ENCODE measurements around the gene C16orf90. TPM values are rescaled to one million over a fixed set of nuclear protein-coding genes. Genes with fewer than 3 reads are reported as not detected.

C16orf90 gene
- total and polyA plus RNA-seq, 2 donors (not counting 1 experiment from before 2014, with no cell fraction given): not detected

DNA sequence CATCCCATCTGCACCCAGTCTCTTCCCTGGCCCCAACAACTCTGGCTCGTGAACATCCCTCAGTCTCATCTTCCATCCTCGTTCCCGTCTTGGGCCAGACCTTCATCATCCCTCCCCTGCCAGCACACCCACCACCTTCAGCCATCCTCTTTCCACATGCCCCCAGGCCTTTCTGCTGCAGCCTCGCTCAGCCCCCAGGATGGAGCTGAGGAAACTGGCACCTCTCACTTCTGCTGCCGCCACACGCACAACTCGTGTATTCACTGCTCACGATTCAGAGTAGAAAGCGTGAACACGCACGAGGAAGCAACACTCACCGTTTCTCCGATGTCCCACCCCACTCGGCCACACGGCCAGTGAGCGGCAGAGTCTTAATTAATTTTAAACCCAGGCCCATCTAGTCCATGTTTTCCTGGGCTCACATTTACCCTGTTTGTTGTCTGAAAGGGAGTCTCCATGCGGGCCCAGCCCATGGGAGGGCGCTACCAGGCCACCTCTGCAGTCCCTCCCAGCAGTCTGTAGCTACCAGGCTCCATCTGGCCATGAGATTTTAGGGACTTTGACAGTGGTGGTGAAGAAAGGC, 12.5 kb downstream of the C16orf90 start:
- Histone ChIP-seq H3K27me3 (ENCODE audit: control insufficient read depth, insufficient read depth, low read length) (no peaks in the 10 kb centered on the region), H3K4me1 (ENCODE audit: control insufficient read depth, extremely low read depth, insufficient read depth, low read length) (no peaks in the 10 kb centered on the region), H3K4me3 (replicated peaks in 1 of 4; ENCODE audit: control extremely low read depth in 1 of 4, insufficient read depth in 1 of 4, low read depth in 3 of 4, low read length in 4 of 4) (no peak overlapping the region), H3K79me2 (ENCODE audit: control insufficient read depth, insufficient read depth, low read length) (peaks cover 2% of the 10 kb centered on the region), H3K9me3 (ENCODE audit: control insufficient read depth, insufficient read depth, low read depth, low read length) (no peaks in the 10 kb centered on the region), H4K20me1 (ENCODE audit: control insufficient read depth, extremely low read depth, insufficient read depth, low read length) (no peaks in the 10 kb centered on the region), H3K9ac (ENCODE audit: insufficient read depth, low read length) (no peak overlapping the region), H3K4me2 (ENCODE audit: extremely low read depth, insufficient read depth, low read length) (no peak overlapping the region), H3K27ac (ENCODE audit: insufficient read depth, low read length) (no peak overlapping the region), H3K36me3 (ENCODE audit: control insufficient read depth, insufficient read depth, low read length) (peaks cover 25% of the 10 kb centered on the region), H2AFZ (ENCODE audit: low read length) (no peak overlapping the region)
- DNase-seq (ENCODE audit: low read depth in 2 of 2): no peak
- TF ChIP-seq, protein P1, sequence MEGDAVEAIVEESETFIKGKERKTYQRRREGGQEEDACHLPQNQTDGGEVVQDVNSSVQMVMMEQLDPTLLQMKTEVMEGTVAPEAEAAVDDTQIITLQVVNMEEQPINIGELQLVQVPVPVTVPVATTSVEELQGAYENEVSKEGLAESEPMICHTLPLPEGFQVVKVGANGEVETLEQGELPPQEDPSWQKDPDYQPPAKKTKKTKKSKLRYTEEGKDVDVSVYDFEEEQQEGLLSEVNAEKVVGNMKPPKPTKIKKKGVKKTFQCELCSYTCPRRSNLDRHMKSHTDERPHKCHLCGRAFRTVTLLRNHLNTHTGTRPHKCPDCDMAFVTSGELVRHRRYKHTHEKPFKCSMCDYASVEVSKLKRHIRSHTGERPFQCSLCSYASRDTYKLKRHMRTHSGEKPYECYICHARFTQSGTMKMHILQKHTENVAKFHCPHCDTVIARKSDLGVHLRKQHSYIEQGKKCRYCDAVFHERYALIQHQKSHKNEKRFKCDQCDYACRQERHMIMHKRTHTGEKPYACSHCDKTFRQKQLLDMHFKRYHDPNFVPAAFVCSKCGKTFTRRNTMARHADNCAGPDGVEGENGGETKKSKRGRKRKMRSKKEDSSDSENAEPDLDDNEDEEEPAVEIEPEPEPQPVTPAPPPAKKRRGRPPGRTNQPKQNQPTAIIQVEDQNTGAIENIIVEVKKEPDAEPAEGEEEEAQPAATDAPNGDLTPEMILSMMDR (conservative IDR thresholded peaks at IDR 0.05 in 1 of 2, IDR thresholded peaks at IDR 0.05 in 1 of 2; ENCODE audit: low read depth in 1 of 2, low read length in 2 of 2): no peak
- no peak for TF ChIP-seq EZH2 (IDR thresholded peaks at IDR 0.05; ENCODE audit: low read length, missing control alignments)

DNA sequence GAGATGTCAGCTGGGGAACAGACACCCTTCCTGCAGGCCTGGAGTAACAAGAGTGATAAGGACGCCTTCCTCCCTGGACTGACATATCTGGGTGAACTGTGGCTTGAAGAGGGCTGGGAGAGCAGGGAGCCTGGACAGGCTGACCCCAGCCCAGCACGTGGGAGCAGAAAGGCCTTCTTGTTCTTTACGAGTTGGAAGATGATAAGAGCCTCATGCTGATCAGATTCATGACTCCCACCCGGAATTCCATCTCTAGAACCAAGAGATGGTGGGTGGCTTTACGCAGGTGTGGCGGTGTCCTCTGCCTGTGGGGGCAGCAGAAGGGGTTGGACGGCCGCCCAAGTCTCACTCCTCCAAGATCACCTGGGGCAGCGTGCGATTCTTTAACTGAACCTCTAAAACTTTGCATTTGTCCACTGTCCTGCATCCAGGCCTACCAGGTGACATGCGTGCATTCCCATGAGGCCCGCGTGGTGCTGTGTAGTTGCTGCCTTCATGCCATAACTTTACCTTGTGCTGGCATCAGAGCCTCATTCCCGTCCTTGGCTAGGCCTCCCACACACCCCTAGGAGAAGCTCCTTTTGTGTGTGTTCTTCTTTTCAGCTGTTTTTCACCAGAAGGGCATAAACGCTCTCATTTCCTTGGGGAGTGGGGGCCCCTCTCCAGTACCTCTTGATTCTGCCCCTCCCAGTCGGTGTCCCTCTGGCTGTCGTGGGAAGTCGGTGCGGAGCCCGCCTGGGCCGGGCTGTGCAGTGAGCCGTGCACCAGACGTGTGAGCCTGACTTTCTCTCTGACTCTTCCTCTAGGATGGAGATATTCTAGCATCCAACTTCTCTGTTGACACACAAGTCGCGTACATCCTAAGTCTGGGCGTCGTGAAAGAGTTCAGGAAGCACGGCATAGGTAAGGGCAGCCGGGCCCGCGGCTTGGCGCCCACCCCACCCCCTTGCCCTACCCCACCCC, 13.3 kb downstream of the C16orf90 start:
- peaks cover 4% of the 10 kb centered on the region for H3K79me2 ChIP-seq (ENCODE audit: control insufficient read depth, insufficient read depth, low read length)

More for the DNA sequence above, 13.3 kb downstream of the C16orf90 start:
- Histone ChIP-seq H4K20me1 (ENCODE audit: control insufficient read depth, extremely low read depth, insufficient read depth, low read length) (no peaks in the 10 kb centered on the region), H3K9me3 (ENCODE audit: control insufficient read depth, insufficient read depth, low read depth, low read length) (no peaks in the 10 kb centered on the region), H3K36me3 (ENCODE audit: control insufficient read depth, insufficient read depth, low read length) (peaks cover 24% of the 10 kb centered on the region), H3K27me3 (ENCODE audit: control insufficient read depth, insufficient read depth, low read length) (no peaks in the 10 kb centered on the region), H3K9ac (ENCODE audit: insufficient read depth, low read length) (no peak overlapping the region), H3K4me3 (replicated peaks in 1 of 4; ENCODE audit: control extremely low read depth in 1 of 4, insufficient read depth in 1 of 4, low read depth in 3 of 4, low read length in 4 of 4) (no peak overlapping the region), H3K4me1 (ENCODE audit: control insufficient read depth, extremely low read depth, insufficient read depth, low read length) (no peaks in the 10 kb centered on the region), H3K4me2 (ENCODE audit: extremely low read depth, insufficient read depth, low read length) (no peak overlapping the region), H2AFZ (ENCODE audit: low read length) (no peak overlapping the region), H3K27ac (ENCODE audit: insufficient read depth, low read length) (no peak overlapping the region)
- TF ChIP-seq, protein P1 (conservative IDR thresholded peaks at IDR 0.05 in 1 of 2, IDR thresholded peaks at IDR 0.05 in 1 of 2; ENCODE audit: low read depth in 1 of 2, low read length in 2 of 2): no peak
- TF ChIP-seq EZH2 (IDR thresholded peaks at IDR 0.05; ENCODE audit: low read length, missing control alignments): no peak
- DNase-seq (ENCODE audit: low read depth in 2 of 2): no peak

Data from fibroblast of lung (primary cell).